ENCODE results near the gene DIO3.

The DIO3 gene

DNA sequence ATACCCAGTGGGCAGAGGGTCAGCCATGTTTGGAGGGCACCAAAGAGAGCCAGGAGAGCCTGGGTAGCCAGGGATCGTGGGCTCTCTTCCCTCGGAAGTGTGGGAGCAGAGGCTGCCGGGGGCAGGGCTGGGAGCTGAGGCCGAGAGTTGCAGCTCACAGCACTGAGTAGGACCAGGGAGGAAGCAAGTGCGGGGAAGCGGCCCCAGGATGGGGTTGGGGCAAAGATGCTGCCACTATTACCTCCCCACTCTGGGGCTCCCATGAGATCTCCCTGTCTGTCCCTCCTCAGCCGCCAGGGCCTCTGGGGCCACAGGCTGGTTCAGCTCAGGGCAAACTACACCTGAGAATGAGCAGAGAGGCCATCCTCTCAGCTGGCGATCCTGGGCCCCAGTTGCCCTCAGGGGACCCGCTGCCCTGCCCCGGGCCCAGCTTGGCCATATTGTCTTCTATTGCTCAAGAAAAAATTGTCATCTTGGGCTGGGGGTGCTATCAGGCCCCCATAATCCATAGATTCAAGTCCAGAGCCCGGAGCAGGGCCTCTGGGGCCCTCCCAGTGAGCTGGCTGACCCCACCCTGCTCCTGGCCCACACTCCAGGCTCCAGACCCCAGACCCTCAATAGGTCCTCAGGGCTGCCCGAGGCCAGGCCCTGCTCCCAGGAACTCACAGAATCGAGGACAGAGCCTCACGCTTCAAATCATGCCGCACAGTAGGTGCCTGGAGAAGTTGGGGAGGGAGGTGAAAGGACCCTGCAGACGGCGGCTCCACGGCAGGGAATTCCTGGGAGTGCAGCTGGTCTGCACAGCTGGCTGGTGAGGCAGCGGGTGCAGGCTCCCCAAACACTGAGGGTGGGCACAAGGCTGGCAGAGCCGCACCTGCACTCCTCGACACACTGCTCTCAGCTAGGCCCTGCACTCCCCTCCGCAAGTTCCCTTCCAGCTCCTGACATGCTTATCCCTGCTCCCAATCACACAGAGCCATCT, 20.5 kb upstream of the DIO3 start:
- no peak for DNase-seq
- no peaks in the 10 kb centered on the region for H3K9me3 ChIP-seq (ENCODE audit: control insufficient read depth, low read length)
- H3K36me3 ChIP-seq (ENCODE audit: control insufficient read depth, insufficient read depth, low read length), result no peaks in the 10 kb centered on the region
- H3K27ac ChIP-seq (ENCODE audit: insufficient read depth, low read length, poor library complexity, severe bottlenecking), result no peak overlapping the region
- H3K27me3 ChIP-seq (replicated peaks; ENCODE audit: control insufficient read depth, insufficient read depth, low read length, poor library complexity, severe bottlenecking), result peaks cover 4% of the 10 kb centered on the region
- H3K4me3 ChIP-seq (ENCODE audit: insufficient read depth, low read depth, low read length, poor library complexity, severe bottlenecking), result no peak overlapping the region
- no peaks in the 10 kb centered on the region for H3K4me1 ChIP-seq (ENCODE audit: control insufficient read depth, insufficient read depth, low read length, poor library complexity, severe bottlenecking)

DNA sequence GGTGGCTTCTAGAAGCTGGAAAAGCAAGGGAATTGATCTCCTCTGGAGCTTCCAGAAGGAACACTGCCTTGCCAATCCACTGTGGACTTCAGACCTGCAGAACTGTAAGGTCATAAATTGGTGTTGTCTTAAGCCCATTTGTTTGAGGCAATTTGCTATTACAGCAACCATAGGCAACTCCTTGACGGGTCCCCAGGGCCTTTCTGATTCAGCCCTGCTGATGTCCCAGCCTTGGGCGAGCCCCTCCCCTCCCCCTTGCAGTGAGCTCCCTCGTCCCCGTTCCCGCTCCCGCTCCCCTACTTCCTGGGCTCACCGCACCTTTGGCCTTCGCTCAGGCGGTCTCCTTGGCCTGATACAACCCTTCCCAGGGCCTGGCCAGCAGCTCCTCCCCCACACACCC, 18.9 kb upstream of the DIO3 start:
- no peak for DNase-seq
- H3K4me3 ChIP-seq (ENCODE audit: insufficient read depth, low read depth, low read length, poor library complexity, severe bottlenecking), result no peak overlapping the region
- H3K9me3 ChIP-seq (ENCODE audit: control insufficient read depth, low read length), result no peaks in the 10 kb centered on the region
- no peaks in the 10 kb centered on the region for H3K4me1 ChIP-seq (ENCODE audit: control insufficient read depth, insufficient read depth, low read length, poor library complexity, severe bottlenecking)
- H3K36me3 ChIP-seq (ENCODE audit: control insufficient read depth, insufficient read depth, low read length), result no peaks in the 10 kb centered on the region
- H3K27me3 ChIP-seq (replicated peaks; ENCODE audit: control insufficient read depth, insufficient read depth, low read length, poor library complexity, severe bottlenecking), result peaks cover 4% of the 10 kb centered on the region
- no peak overlapping the region for H3K27ac ChIP-seq (ENCODE audit: insufficient read depth, low read length, poor library complexity, severe bottlenecking)

GRCh38 chr14:101543814-101544213, 17.5 kb upstream of the DIO3 start:
- no peak overlapping the region for H3K27ac ChIP-seq (ENCODE audit: insufficient read depth, low read length, poor library complexity, severe bottlenecking)
- H3K4me3 ChIP-seq (ENCODE audit: insufficient read depth, low read depth, low read length, poor library complexity, severe bottlenecking), result no peak overlapping the region
- H3K4me1 ChIP-seq (ENCODE audit: control insufficient read depth, insufficient read depth, low read length, poor library complexity, severe bottlenecking), result no peaks in the 10 kb centered on the region
- H3K27me3 ChIP-seq (replicated peaks; ENCODE audit: control insufficient read depth, insufficient read depth, low read length, poor library complexity, severe bottlenecking), result no peaks in the 10 kb centered on the region
- no peaks in the 10 kb centered on the region for H3K36me3 ChIP-seq (ENCODE audit: control insufficient read depth, insufficient read depth, low read length)
- H3K9me3 ChIP-seq (ENCODE audit: control insufficient read depth, low read length), result no peaks in the 10 kb centered on the region
- DNase-seq, result no peak

DNA sequence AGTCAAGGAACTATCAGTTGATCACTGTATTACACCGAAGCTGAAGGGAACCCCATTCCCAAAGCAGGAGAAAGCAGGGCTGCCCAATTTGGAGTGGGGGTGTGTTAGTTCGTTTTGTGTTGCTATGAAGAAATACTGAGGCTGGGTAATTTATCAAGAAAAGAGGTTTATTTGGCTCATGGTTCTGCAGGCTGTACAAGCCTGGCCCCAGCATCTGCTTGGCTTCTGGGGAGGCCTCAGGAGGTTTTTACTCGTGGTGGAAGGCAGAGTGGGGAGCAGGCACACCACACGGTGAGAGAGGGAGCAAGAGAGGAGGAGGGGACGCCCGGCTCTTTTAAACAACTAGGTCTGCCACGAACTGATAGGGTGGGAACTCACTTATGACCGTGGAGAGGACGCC, 16.7 kb upstream of the DIO3 start:
- no peaks in the 10 kb centered on the region for H3K27me3 ChIP-seq (replicated peaks; ENCODE audit: control insufficient read depth, insufficient read depth, low read length, poor library complexity, severe bottlenecking)
- H3K27ac ChIP-seq (ENCODE audit: insufficient read depth, low read length, poor library complexity, severe bottlenecking), result no peak overlapping the region
- H3K36me3 ChIP-seq (ENCODE audit: control insufficient read depth, insufficient read depth, low read length), result no peaks in the 10 kb centered on the region
- no peak for DNase-seq
- no peak overlapping the region for H3K4me3 ChIP-seq (ENCODE audit: insufficient read depth, low read depth, low read length, poor library complexity, severe bottlenecking)
- no peaks in the 10 kb centered on the region for H3K4me1 ChIP-seq (ENCODE audit: control insufficient read depth, insufficient read depth, low read length, poor library complexity, severe bottlenecking)
- no peaks in the 10 kb centered on the region for H3K9me3 ChIP-seq (ENCODE audit: control insufficient read depth, low read length)

DNA sequence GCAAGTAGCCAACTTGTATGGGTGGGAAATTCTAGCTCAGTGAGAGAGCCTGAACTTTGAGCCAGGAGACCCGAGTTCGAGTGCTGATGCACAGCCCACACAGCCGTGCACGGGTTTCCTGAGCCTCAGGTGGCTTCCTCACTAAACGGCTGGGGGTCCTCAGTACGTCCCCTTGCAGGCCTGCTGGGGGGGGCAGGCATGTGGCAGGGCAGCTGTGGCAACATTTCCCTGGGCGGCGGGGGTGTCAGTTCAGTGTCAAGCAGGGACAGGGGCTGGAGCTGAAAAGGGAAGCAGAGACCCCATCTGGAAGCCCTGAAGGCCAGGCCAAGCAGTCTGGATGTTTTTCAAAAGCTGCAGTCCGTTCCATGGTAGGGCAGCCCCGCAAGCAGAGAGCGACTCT, 14.6 kb upstream of the DIO3 start:
- no peaks in the 10 kb centered on the region for H3K9me3 ChIP-seq (ENCODE audit: control insufficient read depth, low read length)
- no peaks in the 10 kb centered on the region for H3K36me3 ChIP-seq (ENCODE audit: control insufficient read depth, insufficient read depth, low read length)
- H3K4me3 ChIP-seq (ENCODE audit: insufficient read depth, low read depth, low read length, poor library complexity, severe bottlenecking), result no peak overlapping the region
- no peaks in the 10 kb centered on the region for H3K4me1 ChIP-seq (ENCODE audit: control insufficient read depth, insufficient read depth, low read length, poor library complexity, severe bottlenecking)
- DNase-seq, result no peak
- no peaks in the 10 kb centered on the region for H3K27me3 ChIP-seq (replicated peaks; ENCODE audit: control insufficient read depth, insufficient read depth, low read length, poor library complexity, severe bottlenecking)
- no peak overlapping the region for H3K27ac ChIP-seq (ENCODE audit: insufficient read depth, low read length, poor library complexity, severe bottlenecking)

- no peaks in the 10 kb centered on the region for H3K9me3 ChIP-seq (ENCODE audit: control insufficient read depth, low read length)
- H3K27me3 ChIP-seq (replicated peaks; ENCODE audit: control insufficient read depth, insufficient read depth, low read length, poor library complexity, severe bottlenecking), result no peaks in the 10 kb centered on the region
- no peak overlapping the region for H3K4me3 ChIP-seq (ENCODE audit: insufficient read depth, low read depth, low read length, poor library complexity, severe bottlenecking)
- DNase-seq, result no peak
- H3K4me1 ChIP-seq (ENCODE audit: control insufficient read depth, insufficient read depth, low read length, poor library complexity, severe bottlenecking), result no peaks in the 10 kb centered on the region
- H3K27ac ChIP-seq (ENCODE audit: insufficient read depth, low read length, poor library complexity, severe bottlenecking), result no peak overlapping the region
- no peaks in the 10 kb centered on the region for H3K36me3 ChIP-seq (ENCODE audit: control insufficient read depth, insufficient read depth, low read length)
Measured at GRCh38 chr14:101547107-101547738, 14.1 kb upstream of the DIO3 start.

DNA sequence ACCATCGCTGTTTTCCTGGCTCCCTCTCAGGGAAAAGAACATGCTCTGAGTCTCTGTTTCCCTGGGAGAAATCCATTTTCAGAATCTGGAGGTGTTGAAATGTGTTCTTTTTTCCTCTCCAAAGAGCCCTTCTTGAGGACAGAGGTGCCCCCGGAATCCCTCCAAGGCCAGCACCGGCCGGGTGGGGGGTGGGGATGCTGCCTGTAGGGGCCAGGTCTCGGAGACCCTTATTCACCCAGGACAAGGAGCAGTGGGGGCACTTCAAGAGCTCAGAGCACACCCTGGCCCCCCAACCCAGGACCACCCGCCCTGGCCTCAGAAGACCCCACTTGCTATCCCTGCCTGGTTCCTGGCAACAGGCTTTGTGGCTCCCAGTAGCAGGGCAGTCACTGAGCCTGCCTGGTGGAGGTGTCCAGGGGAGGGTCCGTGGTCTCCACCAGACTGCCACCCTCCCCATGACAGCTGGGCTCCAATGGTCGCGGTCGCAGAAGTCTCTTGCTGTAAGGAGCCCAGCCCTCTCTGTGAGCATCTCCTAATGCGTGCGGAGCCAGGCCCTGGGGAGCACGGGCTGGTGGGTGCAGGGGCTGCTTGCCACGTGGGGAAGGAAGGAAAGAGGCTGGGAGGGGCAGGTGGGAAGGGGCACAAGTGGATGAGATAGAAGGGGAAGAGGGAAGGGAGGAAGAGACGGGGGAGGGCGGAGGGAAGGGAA, 13.2 kb upstream of the DIO3 start:
- no peaks in the 10 kb centered on the region for H3K36me3 ChIP-seq (ENCODE audit: control insufficient read depth, insufficient read depth, low read length)
- H3K9me3 ChIP-seq (ENCODE audit: control insufficient read depth, low read length), result no peaks in the 10 kb centered on the region
- H3K27ac ChIP-seq (ENCODE audit: insufficient read depth, low read length, poor library complexity, severe bottlenecking), result no peak overlapping the region
- no peak for DNase-seq
- no peak overlapping the region for H3K4me3 ChIP-seq (ENCODE audit: insufficient read depth, low read depth, low read length, poor library complexity, severe bottlenecking)
- H3K27me3 ChIP-seq (replicated peaks; ENCODE audit: control insufficient read depth, insufficient read depth, low read length, poor library complexity, severe bottlenecking), result no peaks in the 10 kb centered on the region
- no peaks in the 10 kb centered on the region for H3K4me1 ChIP-seq (ENCODE audit: control insufficient read depth, insufficient read depth, low read length, poor library complexity, severe bottlenecking)

- H3K9me3 ChIP-seq (ENCODE audit: control insufficient read depth, low read length), result no peaks in the 10 kb centered on the region
- DNase-seq, result no peak
- H3K27me3 ChIP-seq (replicated peaks; ENCODE audit: control insufficient read depth, insufficient read depth, low read length, poor library complexity, severe bottlenecking), result no peaks in the 10 kb centered on the region
- H3K36me3 ChIP-seq (ENCODE audit: control insufficient read depth, insufficient read depth, low read length), result no peaks in the 10 kb centered on the region
- H3K27ac ChIP-seq (ENCODE audit: insufficient read depth, low read length, poor library complexity, severe bottlenecking), result no peak overlapping the region
- H3K4me3 ChIP-seq (ENCODE audit: insufficient read depth, low read depth, low read length, poor library complexity, severe bottlenecking), result no peak overlapping the region
- H3K4me1 ChIP-seq (ENCODE audit: control insufficient read depth, insufficient read depth, low read length, poor library complexity, severe bottlenecking), result no peaks in the 10 kb centered on the region
Measured at GRCh38 chr14:101548710-101549109, 12.6 kb upstream of the DIO3 start.

GRCh38 chr14:101549154-101549553, 12.1 kb upstream of the DIO3 start:
- no peak for DNase-seq
- Histone ChIP-seq H3K4me1 (ENCODE audit: control insufficient read depth, insufficient read depth, low read length, poor library complexity, severe bottlenecking) (no peaks in the 10 kb centered on the region), H3K4me3 (ENCODE audit: insufficient read depth, low read depth, low read length, poor library complexity, severe bottlenecking) (no peak overlapping the region), H3K36me3 (ENCODE audit: control insufficient read depth, insufficient read depth, low read length) (no peaks in the 10 kb centered on the region), H3K27ac (ENCODE audit: insufficient read depth, low read length, poor library complexity, severe bottlenecking) (no peak overlapping the region), H3K9me3 (ENCODE audit: control insufficient read depth, low read length) (no peaks in the 10 kb centered on the region), H3K27me3 (replicated peaks; ENCODE audit: control insufficient read depth, insufficient read depth, low read length, poor library complexity, severe bottlenecking) (no peaks in the 10 kb centered on the region)

All from effector memory CD4-positive, alpha-beta T cell (primary cell).